KOPT-K1 (cell line): Measurements from ENCODE around the gene SMOC2.
"Not testable (repeated sequence)": the region's sequence is repeated elsewhere in the genome, so short reads cannot be mapped to it uniquely, and the experiment has no call there.

ENCODE experiments used
- H3K27ac ChIP-seq: fragments of 200-600 bp; sonication (generic); 2 replicates; pipeline ENCODE4 v1.5.1; 2016; ENCODE audit warnings: antibody characterized with exemption, mild to moderate bottlenecking, low read depth, low read length; ENCODE audit not compliant: poor library complexity, severe bottlenecking
- H3K36me3 ChIP-seq: fragments of 200-600 bp; sonication (generic); 2 replicates; pipeline ENCODE4 v1.5.1; 2017; ENCODE audit warnings: antibody characterized with exemption, mild to moderate bottlenecking, low read length, moderate library complexity; ENCODE audit not compliant: insufficient read depth
- H3K9me3 ChIP-seq: fragments of 200-600 bp; sonication (generic); 2 replicates; pipeline ENCODE4 v1.5.1; 2017; ENCODE audit warnings: antibody characterized with exemption, low read length, mild to moderate bottlenecking; ENCODE audit not compliant: insufficient read depth, poor library complexity, severe bottlenecking

Gene SMOC2

GRCh38 chr6:168603234-168603633 is 162.2 kb downstream of the SMOC2 start:
- Histone ChIP-seq H3K27ac (no peak overlapping the region), H3K36me3 (no peaks in the 10 kb centered on the region), H3K9me3 (peaks cover 9% of the 10 kb centered on the region)

DNA sequence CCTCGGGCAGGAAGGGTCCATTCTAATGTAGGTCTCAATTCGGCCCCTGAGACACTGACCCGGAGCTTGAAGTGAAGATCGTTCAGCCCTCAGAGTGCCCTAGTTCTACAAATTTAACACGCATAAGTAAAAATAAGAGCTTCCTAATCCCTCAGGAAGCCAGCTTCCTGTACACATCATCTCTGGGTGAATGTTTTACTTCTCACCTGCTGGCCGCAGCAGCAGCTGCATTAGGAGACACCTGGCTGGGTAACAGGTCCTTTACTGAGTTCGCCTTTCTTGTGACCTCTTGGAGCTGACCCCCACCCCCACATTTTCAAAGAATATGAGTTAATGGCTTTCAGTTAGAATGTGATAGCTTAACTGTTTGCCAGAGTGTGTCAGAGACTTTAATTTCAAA is 165.0 kb downstream of the SMOC2 start:
- Histone ChIP-seq H3K9me3 (peaks cover 4% of the 10 kb centered on the region), H3K27ac (no peak overlapping the region)

GRCh38 chr6:168606722-168607121 is 165.7 kb downstream of the SMOC2 start:
- H3K36me3 ChIP-seq, result no peaks in the 10 kb centered on the region
- peaks cover 4% of the 10 kb centered on the region for H3K9me3 ChIP-seq
- H3K27ac ChIP-seq, result no peak overlapping the region

More for the DNA sequence above, 165.0 kb downstream of the SMOC2 start:
- H3K36me3 ChIP-seq, result no peaks in the 10 kb centered on the region

GRCh38 chr6:168607272-168608112 is 166.5 kb downstream of the SMOC2 start:
- H3K9me3 ChIP-seq, result peaks cover 7% of the 10 kb centered on the region
- H3K36me3 ChIP-seq, result no peaks in the 10 kb centered on the region
- no peak overlapping the region for H3K27ac ChIP-seq

GRCh38 chr6:168608113-168608400 is 167.1 kb downstream of the SMOC2 start:
- H3K36me3 ChIP-seq, result no peaks in the 10 kb centered on the region
- peaks cover 13% of the 10 kb centered on the region for H3K9me3 ChIP-seq
- no peak overlapping the region for H3K27ac ChIP-seq

DNA sequence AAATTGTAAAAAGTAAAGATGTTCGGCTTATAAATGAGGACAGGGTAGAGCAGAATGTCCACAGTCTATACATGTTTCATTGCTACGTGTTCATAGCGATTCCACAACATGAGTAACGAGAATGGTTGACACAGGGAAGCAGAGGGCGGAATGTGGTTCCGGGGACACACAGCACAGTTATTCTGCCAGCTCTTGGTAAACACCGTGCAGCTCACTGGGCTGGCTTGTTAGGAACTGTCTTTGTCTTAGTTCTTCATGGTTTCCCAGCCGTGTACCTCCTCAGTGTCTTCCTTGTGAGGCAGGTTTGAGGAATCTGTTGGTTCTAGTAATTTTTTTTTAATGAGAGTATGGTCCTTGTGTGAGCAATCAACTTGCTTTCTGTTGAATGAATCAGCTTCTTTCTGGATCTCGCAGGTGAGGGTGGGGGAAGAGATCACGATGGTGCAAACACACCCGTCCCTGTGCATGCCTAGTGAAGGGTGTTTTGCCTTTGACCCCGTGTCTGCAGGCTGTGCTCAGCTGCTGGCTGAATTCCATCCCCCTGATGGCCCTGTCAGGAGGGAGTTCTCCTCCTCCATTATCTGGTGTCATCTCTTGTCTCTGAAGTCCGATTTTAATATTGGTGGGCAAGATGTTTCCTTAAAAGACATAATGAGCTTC is 168.2 kb downstream of the SMOC2 start:
- no peaks in the 10 kb centered on the region for H3K36me3 ChIP-seq
- peaks cover 24% of the 10 kb centered on the region for H3K9me3 ChIP-seq
- no peak overlapping the region for H3K27ac ChIP-seq

DNA sequence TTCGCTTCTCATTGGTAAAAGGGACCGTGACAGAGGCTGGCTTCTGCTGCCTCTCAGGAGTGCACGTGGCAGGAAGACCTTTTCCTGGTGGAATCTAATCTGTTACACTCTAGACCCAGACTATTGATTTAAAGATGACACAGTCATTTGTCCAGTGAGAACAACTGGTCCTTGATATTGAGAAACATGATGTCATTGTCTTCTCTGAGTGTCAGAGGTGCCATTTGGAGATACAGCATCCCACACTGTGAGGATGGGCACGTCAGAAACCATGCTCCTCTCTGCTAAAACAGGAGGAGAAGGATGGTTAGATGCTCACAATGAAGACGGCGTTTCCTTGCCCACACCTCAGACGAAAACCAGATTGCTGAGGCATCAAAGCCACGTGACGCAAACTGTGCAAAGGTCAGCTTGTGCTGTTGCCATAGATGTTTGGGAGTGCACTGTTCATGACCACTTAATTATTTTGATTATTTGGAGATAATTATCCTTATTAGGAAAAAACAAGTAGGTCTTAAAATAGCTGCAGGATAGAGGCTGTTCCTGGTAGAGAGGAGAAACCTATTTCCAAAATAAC is 169.0 kb downstream of the SMOC2 start:
- no peak overlapping the region for H3K27ac ChIP-seq
- H3K36me3 ChIP-seq, result no peaks in the 10 kb centered on the region

GRCh38 chr6:168610966-168611365 is 170.0 kb downstream of the SMOC2 start:
- H3K9me3 ChIP-seq, result peaks cover 37% of the 10 kb centered on the region
- not testable (repeated sequence) for H3K27ac ChIP-seq, H3K36me3 ChIP-seq

More for the DNA sequence above, 169.0 kb downstream of the SMOC2 start:
- H3K9me3 ChIP-seq, result peaks cover 28% of the 10 kb centered on the region

DNA sequence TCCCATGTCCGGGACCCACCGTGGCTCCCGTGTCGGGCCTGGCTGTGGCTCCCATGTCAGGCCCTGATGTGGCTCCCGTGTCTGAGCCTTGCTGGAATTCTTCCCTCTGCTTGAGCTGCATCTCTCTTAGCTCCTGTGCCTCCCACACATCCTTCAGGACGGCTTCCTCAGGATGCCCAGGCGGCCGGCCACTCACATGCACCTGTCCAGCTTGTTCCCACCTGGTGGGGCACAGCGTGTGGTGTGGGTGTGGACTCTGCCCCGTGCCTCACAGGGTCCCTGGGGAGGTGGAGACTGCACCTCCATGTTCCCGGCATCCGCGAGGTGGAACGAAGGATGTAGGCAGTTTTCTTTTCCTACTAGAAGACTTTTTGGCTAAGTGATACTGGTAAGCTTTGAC is 170.7 kb downstream of the SMOC2 start:
- no peaks in the 10 kb centered on the region for H3K36me3 ChIP-seq
- H3K27ac ChIP-seq, result no peak overlapping the region
- H3K9me3 ChIP-seq, result peaks cover 41% of the 10 kb centered on the region

DNA sequence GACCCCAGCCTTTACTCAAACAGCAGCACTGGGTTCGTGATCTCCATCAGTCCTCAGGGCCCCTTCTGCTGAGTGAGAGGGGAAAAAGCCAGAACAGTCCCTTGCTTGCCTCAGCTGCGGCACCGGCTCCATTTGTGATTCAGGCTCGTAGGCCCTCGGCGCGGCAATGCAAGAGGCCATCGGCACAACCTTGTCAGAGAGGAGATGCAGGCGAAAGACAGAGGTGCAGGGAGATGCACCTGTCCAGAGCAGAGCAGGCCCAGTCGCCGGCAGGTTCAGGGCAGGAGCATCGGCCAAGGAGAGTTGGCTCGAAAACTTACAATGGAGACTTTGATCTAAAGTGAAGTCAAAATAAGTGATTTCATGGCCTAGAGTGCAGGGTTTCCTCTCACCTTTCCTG is 171.6 kb downstream of the SMOC2 start:
- Histone ChIP-seq H3K36me3 (no peaks in the 10 kb centered on the region), H3K9me3 (peaks cover 46% of the 10 kb centered on the region), H3K27ac (no peak overlapping the region)

DNA sequence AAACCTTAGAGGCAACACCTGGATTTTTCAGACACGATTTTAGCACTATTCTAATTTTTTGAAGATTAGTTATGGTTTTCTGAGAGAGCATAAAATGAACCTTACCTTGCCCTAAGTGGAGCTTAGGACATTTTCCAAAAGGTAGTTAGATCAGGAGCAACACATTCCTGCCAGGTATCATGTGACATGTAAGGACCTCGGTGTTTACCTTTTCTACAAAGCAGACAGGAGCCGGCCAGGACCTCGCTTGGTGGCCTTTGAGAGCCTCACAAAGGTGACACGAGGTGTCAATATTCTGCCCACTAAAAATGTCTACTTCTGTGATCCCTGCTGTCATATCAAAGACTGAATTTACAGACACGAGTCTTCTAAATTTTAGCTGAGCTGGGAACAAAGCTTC is 174.9 kb downstream of the SMOC2 start:
- Histone ChIP-seq H3K27ac (no peak overlapping the region), H3K36me3 (no peaks in the 10 kb centered on the region), H3K9me3 (peaks cover 43% of the 10 kb centered on the region)

DNA sequence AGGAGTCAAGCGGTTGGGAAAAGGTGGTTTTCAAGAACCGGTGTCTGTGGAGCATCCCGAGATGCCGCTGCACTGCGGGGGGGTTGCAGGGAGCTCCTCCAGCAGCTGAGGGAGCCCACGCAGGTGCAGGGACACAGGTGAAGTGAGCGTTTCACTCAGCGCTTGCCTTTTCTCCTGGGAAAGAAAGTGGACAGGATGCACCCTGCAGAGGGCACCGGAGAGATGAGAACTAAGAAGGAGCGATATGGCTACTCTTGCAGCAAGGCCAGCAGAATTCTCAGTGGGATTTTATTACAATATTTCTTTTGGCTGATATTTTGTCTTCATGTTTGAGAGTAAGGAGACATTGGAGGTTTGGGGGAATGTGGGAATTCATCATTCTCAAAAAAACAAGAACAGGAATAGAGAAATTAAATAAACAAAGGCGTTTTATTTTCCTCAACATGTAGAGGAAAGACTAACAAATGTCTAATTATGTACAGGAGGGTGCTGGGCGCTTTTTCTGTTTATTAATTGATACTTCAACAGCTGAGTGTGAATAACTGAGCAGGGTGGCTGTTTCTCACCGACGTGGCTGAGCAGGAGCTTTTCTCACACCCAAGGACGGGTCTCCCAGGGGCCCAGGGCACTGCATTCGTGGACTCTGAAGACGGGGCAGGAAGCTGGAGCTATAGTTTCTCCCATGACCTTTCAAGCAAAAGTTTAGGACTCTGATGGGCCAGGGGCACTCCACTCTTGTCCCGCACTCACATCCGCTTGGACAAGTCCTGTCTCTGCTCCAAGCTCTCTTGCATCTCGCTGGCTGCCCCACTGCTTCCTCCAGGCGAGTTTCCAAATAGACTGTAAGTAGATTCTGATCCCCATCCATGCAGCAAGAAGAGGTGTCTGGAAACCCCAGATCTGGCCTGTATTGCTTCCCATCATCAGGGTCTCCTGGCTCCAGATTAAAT is 176.1 kb downstream of the SMOC2 start:
- no peak overlapping the region for H3K27ac ChIP-seq
- H3K9me3 ChIP-seq, result peaks cover 43% of the 10 kb centered on the region
- no peaks in the 10 kb centered on the region for H3K36me3 ChIP-seq

- Histone ChIP-seq H3K27ac (no peak overlapping the region), H3K36me3 (no peaks in the 10 kb centered on the region), H3K9me3 (peaks cover 34% of the 10 kb centered on the region)
Measured at GRCh38 chr6:168618546-168619315, 177.7 kb downstream of the SMOC2 start.

- Histone ChIP-seq H3K36me3 (no peaks in the 10 kb centered on the region), H3K27ac (no peak overlapping the region), H3K9me3 (peaks cover 33% of the 10 kb centered on the region)
Measured at GRCh38 chr6:168619560-168620314, 178.8 kb downstream of the SMOC2 start.
